CD4-positive, CD25-positive, alpha-beta regulatory T cell (primary cell): ENCODE results near the gene TLCD1. TPM values are rescaled to one million over a fixed set of nuclear protein-coding genes. Genes with fewer than 3 reads are reported as not detected.

Source experiments
- ATAC-seq, 2 donors: fragments of 150-1000 bp; cut with Tn5 transposase; one replicate each; pipeline ENCODE4 v1.10.0; 2021; ENCODE audit warnings: low read depth in 2 of 2, moderate number of reproducible peaks in 2 of 2, moderate library complexity in 1 of 2
- DNase-seq, 3 donors: peaks; one replicate each; pipeline versions ENCODE4 v3.0.0 to v3.0.0-alpha.2; 2012 to 2022; ENCODE audit warnings: mixed read lengths in 1 of 3
- H3K27ac ChIP-seq: one replicate; pipeline ENCODE4 v1.7.0; 2013; ENCODE audit warnings: mild to moderate bottlenecking, low read length; ENCODE audit not compliant: insufficient read depth, poor library complexity, severe bottlenecking
- H3K27me3 ChIP-seq: one replicate; pipeline ENCODE4 v1.7.0; 2013; ENCODE audit warnings: low read length; ENCODE audit not compliant: control insufficient read depth, insufficient read depth
- H3K36me3 ChIP-seq: one replicate; pipeline ENCODE4 v1.7.0; 2013; ENCODE audit warnings: mild to moderate bottlenecking, low read length, moderate library complexity; ENCODE audit not compliant: control insufficient read depth, insufficient read depth
- H3K4me1 ChIP-seq: 2 replicates; pipeline ENCODE4 v1.7.0; 2013; ENCODE audit warnings: mild to moderate bottlenecking, low read length; ENCODE audit not compliant: insufficient read depth, control insufficient read depth, poor library complexity, severe bottlenecking
- H3K4me3 ChIP-seq: one replicate; pipeline ENCODE4 v1.7.0; 2013; ENCODE audit warnings: low read depth, mild to moderate bottlenecking, low read length, moderate library complexity
- H3K9me3 ChIP-seq, 2 experiments: 1 replicate in 1 of 2; 2 replicates in 1 of 2; pipeline ENCODE4 v1.7.0; 2013; ENCODE audit warnings: low read length in 2 of 2, mild to moderate bottlenecking in 1 of 2, moderate library complexity in 1 of 2; ENCODE audit not compliant: control insufficient read depth in 2 of 2
- H3K27ac Mint-ChIP-seq, 3 donors: one replicate each; pipeline ENCODE4 v1.8.0; 2020 to 2022; ENCODE audit warnings: mild to moderate bottlenecking in 3 of 3, mixed read lengths in 3 of 3, moderate library complexity in 2 of 3
- H3K27me3 Mint-ChIP-seq: one replicate; pipeline ENCODE4 v1.8.0; 2022; ENCODE audit warnings: mild to moderate bottlenecking, mixed read lengths
- H3K36me3 Mint-ChIP-seq: one replicate; pipeline ENCODE4 v1.8.0; 2020; ENCODE audit warnings: mixed read lengths
- H3K4me1 Mint-ChIP-seq, 4 donors: one replicate each; pipeline ENCODE4 v1.8.0; 2020 to 2022; ENCODE audit warnings: mixed read lengths in 4 of 4, mild to moderate bottlenecking in 1 of 4
- H3K4me3 Mint-ChIP-seq, 4 donors: one replicate each; pipeline ENCODE4 v1.8.0; 2020 to 2022; ENCODE audit warnings: mild to moderate bottlenecking in 4 of 4, mixed read lengths in 4 of 4, moderate library complexity in 3 of 4
- H3K9me3 Mint-ChIP-seq, 7 donors: one replicate each; pipeline ENCODE4 v1.8.0; 2020 to 2022; ENCODE audit warnings: mixed read lengths in 7 of 7, mild to moderate bottlenecking in 3 of 7, moderate library complexity in 2 of 7
- polyA plus RNA-seq, 4 donors: library from polyadenylated mRNA; unstranded; fragments of 300-500 nt; fragmentation: Illumina TruSeq; gene quantifications; one replicate each; pipeline ENCODE4 v1.2.3, GENCODE V29; 2021
- total RNA-seq: library from RNA; stranded (reverse); gene quantifications from one replicate; pipeline ENCODE4 v1.2.3, GENCODE V29; 2022

The TLCD1 gene
- total RNA-seq (1.3 TPM), polyA plus RNA-seq (not detected)

GRCh38 chr17:28726226-28726626, at the start of gene TLCD1:
TSS of gene TLCD1 (minus strand) at chr17:28726233. CDS start at chr17:28726097, 136 bp downstream.
- Mint-ChIP-seq H3K9me3 (no peaks in the 10 kb centered on the region), H3K4me3 (peak within 1 kb of the TSS; percentile 96 to 100 (median 98)), H3K36me3 (peaks cover 31% of the 10 kb centered on the region), H3K27ac (peak within 1 kb of the TSS; percentile 82 to 100 (median 98)), H3K27me3 (peaks cover 4% of the 10 kb centered on the region), H3K4me1 (peaks cover 10 to 68% (median 37%) of the 10 kb centered on the region in 4 donors)
- H3K4me1 ChIP-seq: peaks cover 51% of the 10 kb centered on the region
- H3K27me3 ChIP-seq: no peaks in the 10 kb centered on the region
- ATAC-seq (peak; percentile 42 to 46), DNase-seq (peak; percentile 63 to 83 (median 65))
- no peaks in the 10 kb centered on the region for H3K9me3 ChIP-seq
- peak within 1 kb of the TSS; percentile 84 for H3K4me3 ChIP-seq
- H3K27ac ChIP-seq: peak within 1 kb of the TSS; percentile 100
- peaks cover 34% of the 10 kb centered on the region for H3K36me3 ChIP-seq

- Histone ChIP-seq H3K27me3 (no peaks in the 10 kb centered on the region), H3K27ac (no peak overlapping the region), H3K36me3 (no peaks in the 10 kb centered on the region), H3K4me1 (peaks cover 11% of the 10 kb centered on the region), H3K4me3 (no peak overlapping the region), H3K9me3 (no peaks in the 10 kb centered on the region)
- Mint-ChIP-seq H3K9me3 (no peaks in the 10 kb centered on the region), H3K4me3 (no peak overlapping the region), H3K36me3 (peaks cover 4% of the 10 kb centered on the region), H3K27me3 (no peaks in the 10 kb centered on the region), H3K4me1 (peaks cover 18 to 35% (median 25%) of the 10 kb centered on the region in 4 donors), H3K27ac (peak overlapping the region in 1 of 3 donors; percentile 76)
- ATAC-seq: no peak
- DNase-seq: no peak
Measured at GRCh38 chr17:28774206-28774605, 48.2 kb upstream of the TLCD1 start.

GRCh38 chr17:28773736-28774135, 47.7 kb upstream of the TLCD1 start:
- no peaks in the 10 kb centered on the region for H3K36me3 ChIP-seq
- no peaks in the 10 kb centered on the region for H3K27me3 Mint-ChIP-seq
- H3K27me3 ChIP-seq: no peaks in the 10 kb centered on the region
- peak overlapping the region in 1 of 3 donors; percentile 76 for H3K27ac Mint-ChIP-seq
- no peak overlapping the region for H3K4me3 ChIP-seq
- no peak overlapping the region for H3K4me3 Mint-ChIP-seq
- no peak for ATAC-seq
- no peaks in the 10 kb centered on the region for H3K9me3 Mint-ChIP-seq
- no peak for DNase-seq
- peaks cover 11% of the 10 kb centered on the region for H3K4me1 ChIP-seq
- H3K9me3 ChIP-seq: no peaks in the 10 kb centered on the region
- peaks cover 18 to 30% (median 21%) of the 10 kb centered on the region in 4 donors for H3K4me1 Mint-ChIP-seq
- H3K27ac ChIP-seq: no peak overlapping the region
- no peaks in the 10 kb centered on the region for H3K36me3 Mint-ChIP-seq

DNA sequence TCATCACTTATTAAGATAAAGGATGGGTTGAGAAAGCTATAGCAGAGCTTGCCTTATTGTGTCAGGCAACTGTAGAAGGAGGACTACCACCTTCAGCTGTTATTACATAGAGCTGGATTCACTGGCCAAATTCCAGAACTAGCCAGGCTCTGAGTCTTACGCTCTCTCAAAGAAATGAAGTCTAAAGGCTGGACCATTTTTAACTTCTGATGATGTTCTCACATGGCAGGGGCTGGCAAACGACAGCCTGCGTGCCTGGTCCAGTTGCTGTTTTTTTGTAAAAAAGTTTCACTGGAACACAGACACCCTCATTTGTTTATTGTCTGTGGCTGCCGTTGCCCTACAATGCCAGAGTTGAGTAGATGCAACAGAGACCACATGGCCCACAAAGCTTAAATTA, 39.0 kb upstream of the TLCD1 start:
- ATAC-seq (no peak), DNase-seq (no peak)
- Mint-ChIP-seq H3K9me3 (peaks cover 0 to 1% (median 0%) of the 10 kb centered on the region in 7 donors), H3K4me1 (peaks cover 8 to 20% (median 12%) of the 10 kb centered on the region in 4 donors), H3K27me3 (no peaks in the 10 kb centered on the region), H3K4me3 (no peak overlapping the region), H3K36me3 (peaks cover 4% of the 10 kb centered on the region), H3K27ac (no peak overlapping the region)
- Histone ChIP-seq H3K4me1 (no peaks in the 10 kb centered on the region), H3K36me3 (peaks cover 31% of the 10 kb centered on the region), H3K4me3 (no peak overlapping the region), H3K9me3 (no peaks in the 10 kb centered on the region), H3K27me3 (no peaks in the 10 kb centered on the region), H3K27ac (no peak overlapping the region)

DNA sequence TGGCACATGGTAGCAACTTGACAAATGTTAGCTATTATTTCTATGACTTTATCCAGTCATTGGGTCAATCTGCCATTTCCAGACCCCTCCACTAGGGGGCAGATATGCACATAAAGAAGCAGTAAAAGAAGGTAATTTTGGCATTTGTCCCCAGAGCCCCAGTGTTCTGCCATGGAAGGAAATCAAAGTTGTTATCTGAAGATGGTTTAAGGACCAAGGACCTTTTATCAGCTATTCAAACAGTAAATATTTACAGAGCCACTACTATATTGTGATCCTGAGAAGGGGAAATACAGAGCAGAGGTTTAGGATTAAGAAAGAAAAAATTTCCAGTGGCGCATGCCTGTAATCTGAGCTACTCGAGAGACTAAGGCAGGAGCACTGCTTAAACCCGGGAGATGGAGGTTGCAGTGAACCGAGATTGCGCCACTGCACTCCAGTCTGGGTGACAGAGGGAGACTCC, 37.8 kb upstream of the TLCD1 start:
- Mint-ChIP-seq H3K36me3 (peaks cover 6% of the 10 kb centered on the region), H3K27me3 (no peaks in the 10 kb centered on the region), H3K9me3 (peaks cover 0 to 1% (median 0%) of the 10 kb centered on the region in 7 donors), H3K27ac (no peak overlapping the region), H3K4me3 (no peak overlapping the region), H3K4me1 (peaks cover 6 to 11% (median 7%) of the 10 kb centered on the region in 4 donors)
- H3K27me3 ChIP-seq: no peaks in the 10 kb centered on the region
- ATAC-seq (peak; percentile 65 to 68), DNase-seq (peak; percentile 62 to 80 (median 78))
- no peaks in the 10 kb centered on the region for H3K9me3 ChIP-seq
- no peak overlapping the region for H3K4me3 ChIP-seq
- peaks cover 43% of the 10 kb centered on the region for H3K36me3 ChIP-seq
- no peak overlapping the region for H3K27ac ChIP-seq
- H3K4me1 ChIP-seq: no peaks in the 10 kb centered on the region

DNA sequence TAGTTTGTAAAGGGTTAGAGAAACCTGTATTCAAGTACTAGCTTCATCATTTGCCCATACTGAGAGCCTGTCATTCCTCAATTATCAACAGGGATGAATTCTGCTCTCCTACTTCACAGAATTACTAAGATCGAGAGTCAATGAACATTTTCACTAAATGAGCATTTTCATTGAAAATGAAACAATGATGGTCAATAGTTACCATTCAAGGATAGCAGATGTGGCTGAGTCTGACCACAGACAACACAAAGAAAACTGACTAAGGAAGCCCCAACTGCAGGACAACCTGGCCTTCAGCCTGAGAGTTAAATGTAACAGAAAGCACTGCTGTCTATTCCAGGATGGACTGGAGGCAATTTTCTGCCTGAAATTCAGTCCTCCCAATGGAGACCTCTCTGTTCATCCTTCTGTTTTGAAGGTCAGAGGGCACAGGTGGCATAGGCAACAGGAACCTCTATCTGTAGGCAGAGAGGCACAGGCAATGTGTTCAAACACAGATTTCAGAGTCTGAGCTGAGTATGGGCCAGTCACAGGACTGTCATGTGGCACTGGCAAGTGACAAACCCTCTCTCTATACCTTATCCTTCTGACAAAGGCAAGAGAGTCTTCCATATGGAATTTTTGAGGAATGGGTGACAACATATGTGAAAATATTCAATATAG, 37.2 kb upstream of the TLCD1 start:
- Mint-ChIP-seq H3K27me3 (no peaks in the 10 kb centered on the region), H3K9me3 (peaks cover 0 to 1% (median 0%) of the 10 kb centered on the region in 7 donors), H3K4me3 (no peak overlapping the region), H3K36me3 (peaks cover 7% of the 10 kb centered on the region), H3K27ac (no peak overlapping the region), H3K4me1 (peaks cover 6 to 11% (median 7%) of the 10 kb centered on the region in 4 donors)
- H3K4me1 ChIP-seq: no peaks in the 10 kb centered on the region
- DNase-seq (no peak), ATAC-seq (peak in 1 of 2 donors; percentile 26)
- H3K36me3 ChIP-seq: peaks cover 48% of the 10 kb centered on the region
- no peak overlapping the region for H3K27ac ChIP-seq
- no peaks in the 10 kb centered on the region for H3K9me3 ChIP-seq
- H3K4me3 ChIP-seq: no peak overlapping the region
- H3K27me3 ChIP-seq: no peaks in the 10 kb centered on the region

- peaks cover 4 to 8% (median 6%) of the 10 kb centered on the region in 4 donors for H3K4me1 Mint-ChIP-seq
- no peak overlapping the region for H3K4me3 Mint-ChIP-seq
- H3K4me3 ChIP-seq: no peak overlapping the region
- ATAC-seq (no peak), DNase-seq (no peak)
- no peaks in the 10 kb centered on the region for H3K27me3 Mint-ChIP-seq
- H3K27ac ChIP-seq: no peak overlapping the region
- peaks cover 53% of the 10 kb centered on the region for H3K36me3 ChIP-seq
- no peaks in the 10 kb centered on the region for H3K9me3 Mint-ChIP-seq
- no peaks in the 10 kb centered on the region for H3K9me3 ChIP-seq
- H3K27me3 ChIP-seq: no peaks in the 10 kb centered on the region
- no peaks in the 10 kb centered on the region for H3K4me1 ChIP-seq
- peaks cover 15% of the 10 kb centered on the region for H3K36me3 Mint-ChIP-seq
- H3K27ac Mint-ChIP-seq: no peak overlapping the region
Measured at GRCh38 chr17:28760601-28761562, 34.8 kb upstream of the TLCD1 start.
